HCT116 (cell line): ENCODE results near the gene FCRL6. TPM values are rescaled to one million over a fixed set of nuclear protein-coding genes. Genes with fewer than 3 reads are reported as not detected.

Experiments used
- ATAC-seq: fragments of 200-7000 bp; cut with Tn5 transposase; 2 replicates; pipeline ENCODE4 v1.9.1; 2020; ENCODE audit warnings: mild to moderate bottlenecking, moderate library complexity
- BruUV-seq: library from RNA; stranded (reverse); fragments of 400-500 nt; replicated peaks from 2 replicates; lab custom pipeline; 2021; lab: Mats Ljungman, UMichigan
- CTCF ChIA-PET: fragments of 300-600 bp; sonication (Branson Sonifier 250); formaldehyde crosslinking; loops from one replicate; lab custom pipeline; 2021; ENCODE audit warnings: antibody characterized with exemption; lab: Charles Lee
- POLR2A ChIA-PET: fragments of 300-600, 350-600 bp; sonication (Branson Sonifier 250); formaldehyde crosslinking; loops from one replicate; lab custom pipeline; 2021; ENCODE audit warnings: antibody characterized with exemption; lab: Charles Lee
- RAD21 ChIA-PET, 2 experiments: fragments of 300-600 bp; sonication (Branson Sonifier 250); formaldehyde crosslinking; loops; one replicate each; lab custom pipeline; 2023; ENCODE audit warnings: low total read pairs in 2 of 2; ENCODE audit not compliant: uncharacterized antibody in 2 of 2, unreplicated experiment in 2 of 2, low non-redundant PET in 1 of 2; lab: Charles Lee
- DNase-seq: peaks from one replicate; pipeline ENCODE4 v3.0.0-alpha.2; 2010; ENCODE audit warnings: low read depth, low spot score
- H2AFZ ChIP-seq: fragments of 200-600 bp; shearing (Covaris generic), sonication (generic); 2 replicates; pipeline ENCODE4 v1.6.1; 2017; ENCODE audit warnings: low read depth, mixed run types, mixed read lengths, antibody characterized with exemption, low read length; ENCODE audit not compliant: poor library complexity, severe bottlenecking
- H3K27ac ChIP-seq: 2 replicates; pipeline ENCODE4 v1.5.1; 2012; ENCODE audit warnings: low read depth, low read length
- H3K27me3 ChIP-seq: fragments of 200-600 bp; sonication (generic); 2 replicates; pipeline ENCODE4 v1.6.1; 2016; ENCODE audit warnings: mixed run types, low read length, mixed read lengths; ENCODE audit not compliant: insufficient read depth
- H3K36me3 ChIP-seq, 2 experiments: fragments of 200-500 bp in 1 of 2; fragments of 200-600 bp in 1 of 2; sonication (Bioruptor generic) in 1 of 2; sonication (generic) in 1 of 2; 2 replicates each; pipeline versions ENCODE4 v1.5.1 to v1.6.1; 2014 to 2016; ENCODE audit warnings: low read length in 2 of 2, inconsistent platforms in 1 of 2, mixed read lengths in 1 of 2, mixed run types in 1 of 2; ENCODE audit not compliant: insufficient read depth in 2 of 2, control insufficient read depth in 1 of 2
- H3K4me1 ChIP-seq, 2 experiments: fragments of 200-600 bp in 1 of 2; sonication (generic) in 1 of 2; 2 replicates each; pipeline versions ENCODE4 v1.5.1 to v1.6.1; 2012 to 2017; ENCODE audit warnings: low read length in 2 of 2, inconsistent platforms in 1 of 2, mild to moderate bottlenecking in 1 of 2, mixed read lengths in 1 of 2, mixed run types in 1 of 2, moderate library complexity in 1 of 2; ENCODE audit not compliant: insufficient read depth in 2 of 2, control insufficient read depth in 1 of 2
- H3K4me2 ChIP-seq: fragments of 200-600 bp; sonication (generic); 2 replicates; pipeline ENCODE4 v1.6.1; 2017; ENCODE audit warnings: mixed run types, low read length, mixed read lengths
- H3K4me3 ChIP-seq, 2 experiments: fragments of 200-600 bp in 1 of 2; sonication (generic) in 1 of 2; replicated peaks in 1 of 2; 2 replicates each; pipeline ENCODE4 v1.5.1; 2011 to 2016; ENCODE audit warnings: low read length in 2 of 2, control low read depth in 1 of 2, low read depth in 1 of 2, mild to moderate bottlenecking in 1 of 2, mixed read lengths in 1 of 2, mixed run types in 1 of 2
- H3K79me2 ChIP-seq: fragments of 200-600 bp; sonication (generic); 2 replicates; pipeline ENCODE4 v1.6.1; 2017; ENCODE audit warnings: mild to moderate bottlenecking, mixed run types, low read length, moderate library complexity, mixed read lengths; ENCODE audit not compliant: insufficient read depth
- H3K9ac ChIP-seq: fragments of 200-600 bp; sonication (generic); 2 replicates; pipeline ENCODE4 v1.6.1; 2016; ENCODE audit warnings: low read length, mixed read lengths
- H3K9me2 ChIP-seq: fragments of 200-600 bp; sonication (generic), shearing (Covaris generic); 2 replicates; pipeline ENCODE4 v1.6.1; 2017; ENCODE audit warnings: mixed run types, mild to moderate bottlenecking, moderate library complexity; ENCODE audit not compliant: insufficient read depth
- H3K9me3 ChIP-seq, 2 experiments: fragments of 200-500 bp in 1 of 2; fragments of 200-600 bp in 1 of 2; sonication (Bioruptor generic) in 1 of 2; sonication (generic) in 1 of 2; 2 replicates each; pipeline ENCODE4 v1.6.1; 2014 to 2017; ENCODE audit warnings: low read length in 2 of 2, mixed read lengths in 2 of 2, inconsistent platforms in 1 of 2, low read depth in 1 of 2, mild to moderate bottlenecking in 1 of 2, mixed run types in 1 of 2, moderate library complexity in 1 of 2; ENCODE audit not compliant: control insufficient read depth in 1 of 2, insufficient read depth in 1 of 2
- H4K20me1 ChIP-seq: fragments of 200-600 bp; sonication (generic), shearing (Covaris generic); 2 replicates; pipeline ENCODE4 v1.6.1; 2017; ENCODE audit warnings: mixed run types, mild to moderate bottlenecking, moderate library complexity; ENCODE audit not compliant: insufficient read depth
- EGR1 ChIP-seq: IDR thresholded peaks from 2 replicates; pipeline ENCODE4 v1.6.1; 2012; ENCODE audit warnings: low read depth
- ELF1 ChIP-seq: IDR thresholded peaks from 2 replicates; pipeline ENCODE4 v1.6.1; 2012; ENCODE audit warnings: low read depth, borderline replicate concordance
- EZH2phosphoT487 ChIP-seq: fragments of 200-600 bp; IDR thresholded peaks from 2 replicates; pipeline ENCODE4 v1.6.1; 2018; ENCODE audit warnings: antibody characterized with exemption, borderline replicate concordance
- JUND ChIP-seq: IDR thresholded peaks from 2 replicates; pipeline ENCODE4 v1.6.1; 2012
- RAD21 ChIP-seq: IDR thresholded peaks from 2 replicates; pipeline ENCODE4 v1.6.1; 2012; ENCODE audit warnings: low read depth, mild to moderate bottlenecking
- SP1 ChIP-seq: IDR thresholded peaks from 2 replicates; pipeline ENCODE4 v1.6.1; 2012; ENCODE audit warnings: low read depth
- SRF ChIP-seq: IDR thresholded peaks from 2 replicates; pipeline ENCODE4 v1.6.1; 2012; ENCODE audit warnings: low read depth
- TCF7L2 ChIP-seq: IDR thresholded peaks from 2 replicates; pipeline ENCODE4 v1.7.0; 2011; ENCODE audit warnings: borderline replicate concordance, inconsistent platforms; ENCODE audit not compliant: insufficient read depth, insufficient read length; ENCODE audit errors: extremely low read depth
- ZNF274 ChIP-seq: fragments of 200-500 bp; sonication (Bioruptor generic); IDR thresholded peaks from 2 replicates; pipeline ENCODE4 v1.6.1; 2014; ENCODE audit warnings: mild to moderate bottlenecking, low read depth, low read length, inconsistent platforms
- intact Hi-C: fragments of 100-400 bp; cut with micrococcal nuclease; formaldehyde crosslinking; loops from 2 replicates; pipeline ENCODE4 v1.10.0; 2022
- total RNA-seq: library from RNA; stranded (reverse); gene quantifications from one replicate; pipeline ENCODE4 v1.2.1, GENCODE V29; 2021; ENCODE audit not compliant: unreplicated experiment
- TF ChIP-seq, protein P1 (sequence below), 3 experiments: fragments of 200-600 bp in 1 of 3; sonication (generic) in 1 of 3; IDR thresholded peaks in 2 of 3; conservative IDR thresholded peaks in 1 of 3; 2 replicates each; pipeline ENCODE4 v1.5.1; 2012 to 2017; ENCODE audit warnings: low read depth in 2 of 3, low read length in 2 of 3, antibody characterized with exemption in 1 of 3, borderline replicate concordance in 1 of 3, control low read depth in 1 of 3, mild to moderate bottlenecking in 1 of 3, mixed read lengths in 1 of 3, mixed run types in 1 of 3, moderate library complexity in 1 of 3; ENCODE audit not compliant: insufficient read depth in 1 of 3
- TF ChIP-seq, protein P2 (sequence below): IDR thresholded peaks from 2 replicates; pipeline ENCODE4 v1.6.1; 2012
- TF ChIP-seq, protein P3 (sequence below): IDR thresholded peaks from 2 replicates; pipeline ENCODE4 v1.6.1; 2011; ENCODE audit warnings: mild to moderate bottlenecking, low read length, moderate library complexity; ENCODE audit not compliant: insufficient replicate concordance; ENCODE audit errors: extremely low read depth
- TF ChIP-seq, protein P4 (sequence below): IDR thresholded peaks from 2 replicates; pipeline ENCODE4 v1.6.1; 2012

Gene FCRL6
- total RNA-seq, 1 experiment from 2014 or later: not detected

DNA sequence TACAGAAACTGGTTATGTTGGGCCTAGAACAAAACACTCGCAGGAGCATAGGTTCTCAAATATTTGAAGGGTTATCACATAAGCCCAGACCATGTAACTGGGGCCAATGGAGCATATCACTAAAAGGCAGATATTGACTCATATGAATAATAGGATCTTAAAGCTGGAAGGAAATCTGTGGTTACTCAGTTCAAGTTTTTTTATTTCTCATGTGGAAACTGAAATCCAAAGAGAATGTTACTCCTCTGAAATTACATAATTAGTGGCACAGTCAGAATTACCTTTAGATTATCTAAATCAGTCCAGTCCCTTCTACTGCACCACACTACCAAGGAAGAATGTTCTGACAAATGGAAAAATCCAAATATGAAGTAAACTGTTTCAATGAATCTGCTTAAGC, 36.6 kb downstream of the FCRL6 start:
- no peak for ATAC-seq
- H3K4me2 ChIP-seq: no peak overlapping the region
- no peak overlapping the region for H3K9ac ChIP-seq
- H3K4me1 ChIP-seq: peaks cover 0 to 14% of the 10 kb centered on the region in 2 experiments; a peak in 2 of 4 replicates
- no peaks in the 10 kb centered on the region for H3K79me2 ChIP-seq
- H3K27ac ChIP-seq: no peak overlapping the region
- no peak overlapping the region for H3K4me3 ChIP-seq
- BruUV-seq: no TSS peak
- ChIA-PET POLR2A (no interaction called here), RAD21 (no interaction called here), CTCF (no interaction called here)
- DNase-seq: no peak
- no peaks in the 10 kb centered on the region for H3K36me3 ChIP-seq
- H4K20me1 ChIP-seq: no peaks in the 10 kb centered on the region
- no peaks in the 10 kb centered on the region for H3K9me3 ChIP-seq
- TF ChIP-seq, protein P1, sequence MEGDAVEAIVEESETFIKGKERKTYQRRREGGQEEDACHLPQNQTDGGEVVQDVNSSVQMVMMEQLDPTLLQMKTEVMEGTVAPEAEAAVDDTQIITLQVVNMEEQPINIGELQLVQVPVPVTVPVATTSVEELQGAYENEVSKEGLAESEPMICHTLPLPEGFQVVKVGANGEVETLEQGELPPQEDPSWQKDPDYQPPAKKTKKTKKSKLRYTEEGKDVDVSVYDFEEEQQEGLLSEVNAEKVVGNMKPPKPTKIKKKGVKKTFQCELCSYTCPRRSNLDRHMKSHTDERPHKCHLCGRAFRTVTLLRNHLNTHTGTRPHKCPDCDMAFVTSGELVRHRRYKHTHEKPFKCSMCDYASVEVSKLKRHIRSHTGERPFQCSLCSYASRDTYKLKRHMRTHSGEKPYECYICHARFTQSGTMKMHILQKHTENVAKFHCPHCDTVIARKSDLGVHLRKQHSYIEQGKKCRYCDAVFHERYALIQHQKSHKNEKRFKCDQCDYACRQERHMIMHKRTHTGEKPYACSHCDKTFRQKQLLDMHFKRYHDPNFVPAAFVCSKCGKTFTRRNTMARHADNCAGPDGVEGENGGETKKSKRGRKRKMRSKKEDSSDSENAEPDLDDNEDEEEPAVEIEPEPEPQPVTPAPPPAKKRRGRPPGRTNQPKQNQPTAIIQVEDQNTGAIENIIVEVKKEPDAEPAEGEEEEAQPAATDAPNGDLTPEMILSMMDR (IDR thresholded peaks at IDR 0.05 in 2 of 3, conservative IDR thresholded peaks at IDR 0.05 in 1 of 3; ENCODE audit: borderline replicate concordance in 1 of 3, insufficient read depth in 1 of 3, low read depth in 2 of 3, low read length in 2 of 3): no peak
- TF ChIP-seq, protein P2, sequence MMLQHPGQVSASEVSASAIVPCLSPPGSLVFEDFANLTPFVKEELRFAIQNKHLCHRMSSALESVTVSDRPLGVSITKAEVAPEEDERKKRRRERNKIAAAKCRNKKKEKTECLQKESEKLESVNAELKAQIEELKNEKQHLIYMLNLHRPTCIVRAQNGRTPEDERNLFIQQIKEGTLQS: no peak
- TF ChIP-seq RAD21 (no peak), ELF1 (no peak), JUND (no peak), EGR1 (no peak), TCF7L2 (no peak), SRF (no peak), EZH2phosphoT487 (no peak), SP1 (no peak), ZNF274 (no peak)
- TF ChIP-seq, protein P3, sequence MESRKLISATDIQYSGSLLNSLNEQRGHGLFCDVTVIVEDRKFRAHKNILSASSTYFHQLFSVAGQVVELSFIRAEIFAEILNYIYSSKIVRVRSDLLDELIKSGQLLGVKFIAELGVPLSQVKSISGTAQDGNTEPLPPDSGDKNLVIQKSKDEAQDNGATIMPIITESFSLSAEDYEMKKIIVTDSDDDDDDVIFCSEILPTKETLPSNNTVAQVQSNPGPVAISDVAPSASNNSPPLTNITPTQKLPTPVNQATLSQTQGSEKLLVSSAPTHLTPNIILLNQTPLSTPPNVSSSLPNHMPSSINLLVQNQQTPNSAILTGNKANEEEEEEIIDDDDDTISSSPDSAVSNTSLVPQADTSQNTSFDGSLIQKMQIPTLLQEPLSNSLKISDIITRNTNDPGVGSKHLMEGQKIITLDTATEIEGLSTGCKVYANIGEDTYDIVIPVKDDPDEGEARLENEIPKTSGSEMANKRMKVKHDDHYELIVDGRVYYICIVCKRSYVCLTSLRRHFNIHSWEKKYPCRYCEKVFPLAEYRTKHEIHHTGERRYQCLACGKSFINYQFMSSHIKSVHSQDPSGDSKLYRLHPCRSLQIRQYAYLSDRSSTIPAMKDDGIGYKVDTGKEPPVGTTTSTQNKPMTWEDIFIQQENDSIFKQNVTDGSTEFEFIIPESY: no peak
- TF ChIP-seq, protein P4, sequence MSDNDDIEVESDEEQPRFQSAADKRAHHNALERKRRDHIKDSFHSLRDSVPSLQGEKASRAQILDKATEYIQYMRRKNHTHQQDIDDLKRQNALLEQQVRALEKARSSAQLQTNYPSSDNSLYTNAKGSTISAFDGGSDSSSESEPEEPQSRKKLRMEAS: no peak
- H3K27me3 ChIP-seq: no peaks in the 10 kb centered on the region
- no peaks in the 10 kb centered on the region for H3K9me2 ChIP-seq
- intact Hi-C loops: no loop called here
- H2AFZ ChIP-seq: no peak overlapping the region
